Measurements from ENCODE around the gene DZIP3. TPM values are rescaled to one million over a fixed set of nuclear protein-coding genes. Genes with fewer than 3 reads are reported as not detected.

DZIP3 gene
- total and polyA plus RNA-seq, 2 donors (not counting 1 experiment from before 2014, with no cell fraction given): 6.8 to 11.1 TPM

DNA sequence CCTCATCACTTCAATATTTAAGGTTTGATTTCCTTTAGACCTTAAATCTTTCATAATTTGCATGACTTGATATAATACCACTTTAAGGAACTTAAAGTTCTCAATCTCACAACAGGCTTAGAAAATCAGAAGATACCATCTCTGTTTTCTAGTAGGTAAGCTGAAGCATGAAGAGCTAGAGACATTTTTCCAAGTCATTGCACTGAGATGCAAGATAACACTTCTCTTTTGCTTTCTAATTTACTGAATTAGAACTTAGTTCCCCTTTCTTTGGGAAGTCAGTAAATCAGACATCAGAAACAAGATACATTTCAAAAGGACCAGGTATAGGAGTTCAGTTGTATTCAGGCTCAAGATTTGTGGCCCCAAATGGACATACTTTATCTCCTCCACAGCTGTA is 79.7 kb downstream of the DZIP3 start:
- intact Hi-C loops (cut with micrococcal nuclease): loop anchor here (10.0 kb wide), 1 partner anchor 146 kb away; no protein-coding TSS in a partner anchor
- ChIA-PET POLR2A (no interaction called here), CTCF (interaction anchor here (0.9 to 9.4 kb wide), 2 partner anchors 245 to 1439 kb away, joined by 3 to 122 read pairs; no protein-coding TSS in a partner anchor)
- Histone ChIP-seq H4K20me1 (ENCODE audit: control insufficient read depth, insufficient read depth, low read length, poor library complexity, severe bottlenecking) (no peaks in the 10 kb centered on the region), H3K4me1 (ENCODE audit: control insufficient read depth in 2 of 2, insufficient read depth in 2 of 2, low read length in 2 of 2) (peaks cover 6 to 18% of the 10 kb centered on the region in 2 donors), H3K9me3 (ENCODE audit: control extremely low read depth in 1 of 3, control insufficient read depth in 2 of 3, insufficient read depth in 1 of 3, low read length in 2 of 3) (no peaks in the 10 kb centered on the region), H3K4me2 (replicated peaks; ENCODE audit: low read depth, low read length, poor library complexity, severe bottlenecking) (peak overlapping the region; percentile 48), H3K27me3 (replicated peaks in 1 of 4; ENCODE audit: control extremely low read depth in 1 of 4, control insufficient read depth in 3 of 4, insufficient read depth in 4 of 4, low read length in 3 of 4) (no peaks in the 10 kb centered on the region), H3K27ac (ENCODE audit: low read length in 2 of 2) (peak overlapping the region; percentile 31 to 68), H3K4me3 (ENCODE audit: control extremely low read depth in 1 of 5, extremely low read depth in 1 of 5, insufficient read depth in 1 of 5, low read depth in 2 of 5, low read length in 4 of 5) (no peak overlapping the region), H2AFZ (ENCODE audit: insufficient read depth, low read depth, low read length, poor library complexity, severe bottlenecking) (peak overlapping the region; percentile 46), H3K79me2 (ENCODE audit: control insufficient read depth, insufficient read depth, low read length) (no peaks in the 10 kb centered on the region), H3K36me3 (replicated peaks in 1 of 2; ENCODE audit: control extremely low read depth in 1 of 2, control insufficient read depth in 1 of 2, extremely low read depth in 1 of 2, insufficient read depth in 2 of 2, low read length in 1 of 2) (no peaks in the 10 kb centered on the region), H3K9ac (ENCODE audit: low read length) (peak overlapping the region; percentile 21)
- no peak for TF ChIP-seq EZH2 (IDR thresholded peaks at IDR 0.05; ENCODE audit: borderline replicate concordance, insufficient read depth, low read depth, low read length, poor library complexity, severe bottlenecking)
- TF ChIP-seq, protein P1, sequence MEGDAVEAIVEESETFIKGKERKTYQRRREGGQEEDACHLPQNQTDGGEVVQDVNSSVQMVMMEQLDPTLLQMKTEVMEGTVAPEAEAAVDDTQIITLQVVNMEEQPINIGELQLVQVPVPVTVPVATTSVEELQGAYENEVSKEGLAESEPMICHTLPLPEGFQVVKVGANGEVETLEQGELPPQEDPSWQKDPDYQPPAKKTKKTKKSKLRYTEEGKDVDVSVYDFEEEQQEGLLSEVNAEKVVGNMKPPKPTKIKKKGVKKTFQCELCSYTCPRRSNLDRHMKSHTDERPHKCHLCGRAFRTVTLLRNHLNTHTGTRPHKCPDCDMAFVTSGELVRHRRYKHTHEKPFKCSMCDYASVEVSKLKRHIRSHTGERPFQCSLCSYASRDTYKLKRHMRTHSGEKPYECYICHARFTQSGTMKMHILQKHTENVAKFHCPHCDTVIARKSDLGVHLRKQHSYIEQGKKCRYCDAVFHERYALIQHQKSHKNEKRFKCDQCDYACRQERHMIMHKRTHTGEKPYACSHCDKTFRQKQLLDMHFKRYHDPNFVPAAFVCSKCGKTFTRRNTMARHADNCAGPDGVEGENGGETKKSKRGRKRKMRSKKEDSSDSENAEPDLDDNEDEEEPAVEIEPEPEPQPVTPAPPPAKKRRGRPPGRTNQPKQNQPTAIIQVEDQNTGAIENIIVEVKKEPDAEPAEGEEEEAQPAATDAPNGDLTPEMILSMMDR (IDR thresholded peaks at IDR 0.05): no peak
- no peaks in the 10 kb centered on the region for H3K27me3 Mint-ChIP-seq
- peaks cover 21% of the 10 kb centered on the region for H3K4me1 Mint-ChIP-seq
- peak overlapping the region; percentile 78 for H3K27ac Mint-ChIP-seq
- ATAC-seq (ENCODE audit: low read depth) (peak; percentile 78), DNase-seq (peak; percentile 65)
- no peaks in the 10 kb centered on the region for H3K9me3 Mint-ChIP-seq (ENCODE audit: insufficient read depth)
- H3K4me3 Mint-ChIP-seq: peak overlapping the region; percentile 40

DNA sequence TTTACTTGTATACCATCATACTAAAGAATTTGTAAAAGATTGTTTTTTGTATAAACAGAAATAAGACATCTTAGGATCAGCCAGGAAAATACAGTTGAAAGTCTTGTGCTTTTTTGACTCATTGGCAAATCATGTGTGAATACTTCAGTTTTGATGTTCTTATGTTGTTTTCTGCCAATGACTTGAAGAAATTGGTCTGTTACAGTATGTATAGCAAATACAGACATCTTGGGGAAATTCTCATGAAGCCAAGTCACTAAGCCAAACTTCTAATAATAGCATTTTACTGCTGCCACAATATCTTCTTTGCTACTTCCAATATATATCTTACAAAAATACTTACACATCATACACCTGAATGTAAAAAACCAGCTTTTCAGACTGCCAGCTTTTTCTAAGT is 83.2 kb downstream of the DZIP3 start:
- Histone ChIP-seq H3K9ac (ENCODE audit: low read length) (no peak overlapping the region), H3K27ac (ENCODE audit: low read length in 2 of 2) (no peak overlapping the region), H2AFZ (ENCODE audit: insufficient read depth, low read depth, low read length, poor library complexity, severe bottlenecking) (no peak overlapping the region), H3K27me3 (replicated peaks in 1 of 4; ENCODE audit: control extremely low read depth in 1 of 4, control insufficient read depth in 3 of 4, insufficient read depth in 4 of 4, low read length in 3 of 4) (no peaks in the 10 kb centered on the region), H3K4me1 (ENCODE audit: control insufficient read depth in 2 of 2, insufficient read depth in 2 of 2, low read length in 2 of 2) (peaks cover 6 to 18% of the 10 kb centered on the region in 2 donors), H3K4me3 (ENCODE audit: control extremely low read depth in 1 of 5, extremely low read depth in 1 of 5, insufficient read depth in 1 of 5, low read depth in 2 of 5, low read length in 4 of 5) (no peak overlapping the region), H3K4me2 (replicated peaks; ENCODE audit: low read depth, low read length, poor library complexity, severe bottlenecking) (no peak overlapping the region), H4K20me1 (ENCODE audit: control insufficient read depth, insufficient read depth, low read length, poor library complexity, severe bottlenecking) (no peaks in the 10 kb centered on the region), H3K9me3 (ENCODE audit: control extremely low read depth in 1 of 3, control insufficient read depth in 2 of 3, insufficient read depth in 1 of 3, low read length in 2 of 3) (no peaks in the 10 kb centered on the region), H3K79me2 (ENCODE audit: control insufficient read depth, insufficient read depth, low read length) (no peaks in the 10 kb centered on the region), H3K36me3 (replicated peaks in 1 of 2; ENCODE audit: control extremely low read depth in 1 of 2, control insufficient read depth in 1 of 2, extremely low read depth in 1 of 2, insufficient read depth in 2 of 2, low read length in 1 of 2) (peaks cover 0 to 2% of the 10 kb centered on the region in 2 experiments)
- H3K9me3 Mint-ChIP-seq (ENCODE audit: insufficient read depth): no peaks in the 10 kb centered on the region
- ChIA-PET CTCF (interaction anchor here (1.1 to 2.2 kb wide), 3 partner anchors 10 to 242 kb away, joined by 3 to 19 read pairs (median 14); partner anchors contain the start of genes CIP2A and DZIP3), POLR2A (no interaction called here)
- peaks cover 18% of the 10 kb centered on the region for H3K4me1 Mint-ChIP-seq
- TF ChIP-seq, protein P1 (IDR thresholded peaks at IDR 0.05): no peak
- TF ChIP-seq EZH2 (IDR thresholded peaks at IDR 0.05; ENCODE audit: borderline replicate concordance, insufficient read depth, low read depth, low read length, poor library complexity, severe bottlenecking): no peak
- intact Hi-C loops (cut with micrococcal nuclease): no loop called here
- no peak overlapping the region for H3K4me3 Mint-ChIP-seq
- H3K27ac Mint-ChIP-seq: no peak overlapping the region
- ATAC-seq (ENCODE audit: low read depth) (no peak), DNase-seq (no peak)
- H3K27me3 Mint-ChIP-seq: no peaks in the 10 kb centered on the region
